Mammary epithelial cell (primary cell): Measurements from ENCODE around the gene CCR8.

Experiments used
- EZH2 ChIP-seq: IDR thresholded peaks from 2 replicates; pipeline ENCODE4 v1.6.1; 2012; ENCODE audit warnings: low read length, inconsistent platforms, borderline replicate concordance
- TF ChIP-seq, protein P1 (sequence below), 2 donors: IDR thresholded peaks in 1 of 2; conservative IDR thresholded peaks in 1 of 2; 2 replicates each; pipeline ENCODE4 v1.5.1; 2011 to 2012; ENCODE audit warnings: inconsistent platforms in 2 of 2, low read length in 2 of 2, mild to moderate bottlenecking in 2 of 2, control low read depth in 1 of 2, low read depth in 1 of 2; ENCODE audit not compliant: insufficient read depth in 1 of 2; ENCODE audit errors: extremely low read depth in 1 of 2

DNA sequence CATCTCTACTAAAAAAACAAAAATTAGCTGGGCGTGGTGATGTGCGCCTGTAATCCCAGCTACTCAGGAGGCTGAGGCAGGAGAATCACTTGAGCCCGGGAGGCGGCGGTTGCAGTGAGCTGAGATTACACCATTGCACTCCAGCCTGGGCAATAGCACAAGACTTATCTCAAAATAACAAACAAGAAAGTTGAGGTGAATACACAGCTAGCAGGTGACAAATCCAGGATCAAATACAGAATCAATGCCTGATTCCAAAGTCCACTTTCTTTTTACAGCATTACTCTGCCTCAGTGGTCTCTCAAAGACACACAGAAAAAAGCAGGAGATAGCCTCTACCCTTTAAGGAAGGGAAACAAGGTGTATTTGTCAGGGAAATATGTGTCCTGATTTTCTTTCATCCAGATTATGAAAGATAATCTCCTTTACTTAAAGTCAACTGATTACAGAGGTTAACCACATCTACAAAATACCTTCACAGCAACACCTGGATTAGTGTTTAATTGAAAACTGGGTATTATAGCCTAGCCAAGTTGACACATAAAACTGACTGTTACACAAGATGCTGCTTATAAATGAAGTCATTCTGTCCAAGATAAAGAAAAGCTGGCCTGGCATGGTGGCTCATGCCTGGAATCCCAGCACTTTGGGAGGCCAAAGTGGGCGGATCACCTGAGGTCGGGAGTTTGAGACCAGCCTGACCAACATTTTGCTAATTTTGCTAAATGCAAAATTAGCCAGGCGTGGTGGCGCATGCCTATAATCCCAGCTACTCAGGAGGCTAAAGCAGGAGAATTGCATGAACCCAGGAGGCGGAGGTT lies 49.7 kb downstream of the CCR8 start:
- TF ChIP-seq, protein P1, sequence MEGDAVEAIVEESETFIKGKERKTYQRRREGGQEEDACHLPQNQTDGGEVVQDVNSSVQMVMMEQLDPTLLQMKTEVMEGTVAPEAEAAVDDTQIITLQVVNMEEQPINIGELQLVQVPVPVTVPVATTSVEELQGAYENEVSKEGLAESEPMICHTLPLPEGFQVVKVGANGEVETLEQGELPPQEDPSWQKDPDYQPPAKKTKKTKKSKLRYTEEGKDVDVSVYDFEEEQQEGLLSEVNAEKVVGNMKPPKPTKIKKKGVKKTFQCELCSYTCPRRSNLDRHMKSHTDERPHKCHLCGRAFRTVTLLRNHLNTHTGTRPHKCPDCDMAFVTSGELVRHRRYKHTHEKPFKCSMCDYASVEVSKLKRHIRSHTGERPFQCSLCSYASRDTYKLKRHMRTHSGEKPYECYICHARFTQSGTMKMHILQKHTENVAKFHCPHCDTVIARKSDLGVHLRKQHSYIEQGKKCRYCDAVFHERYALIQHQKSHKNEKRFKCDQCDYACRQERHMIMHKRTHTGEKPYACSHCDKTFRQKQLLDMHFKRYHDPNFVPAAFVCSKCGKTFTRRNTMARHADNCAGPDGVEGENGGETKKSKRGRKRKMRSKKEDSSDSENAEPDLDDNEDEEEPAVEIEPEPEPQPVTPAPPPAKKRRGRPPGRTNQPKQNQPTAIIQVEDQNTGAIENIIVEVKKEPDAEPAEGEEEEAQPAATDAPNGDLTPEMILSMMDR (conservative IDR thresholded peaks at IDR 0.05 in 1 of 2, IDR thresholded peaks at IDR 0.05 in 1 of 2; ENCODE audit: extremely low read depth in 1 of 2, insufficient read depth in 1 of 2, low read depth in 1 of 2, low read length in 2 of 2), result no peak
- TF ChIP-seq EZH2, result no peak
